HG03469 (cell line): ENCODE results near the gene ST3GAL3.

Experiments used
- ATAC-seq: cut with Tn5 transposase; IDR thresholded peaks from one replicate; pipeline ENCODE4 v1.9.1; 2021; ENCODE audit warnings: mild to moderate bottlenecking, moderate library complexity, moderate number of reproducible peaks; ENCODE audit not compliant: unreplicated experiment

The ST3GAL3 gene

DNA sequence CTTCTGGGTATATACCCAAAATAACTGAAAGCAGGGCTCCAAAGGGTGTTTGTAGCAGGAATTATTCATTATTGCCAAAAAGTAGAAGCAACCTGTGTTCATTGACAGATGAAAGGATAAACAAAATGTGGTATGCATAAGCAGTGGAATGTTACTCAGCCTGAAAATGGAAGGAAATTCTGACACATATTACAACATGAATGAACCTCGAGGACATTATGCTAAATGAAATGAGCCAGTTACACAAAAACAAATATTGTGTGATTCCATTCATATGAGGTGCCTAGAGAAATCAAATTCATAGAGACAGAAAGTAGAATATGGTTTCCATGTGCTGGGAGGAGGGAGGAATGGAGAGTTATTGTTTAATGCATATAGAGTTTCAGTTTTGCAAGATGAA lies 140.0 kb downstream of the ST3GAL3 start:
- no peak for ATAC-seq

DNA sequence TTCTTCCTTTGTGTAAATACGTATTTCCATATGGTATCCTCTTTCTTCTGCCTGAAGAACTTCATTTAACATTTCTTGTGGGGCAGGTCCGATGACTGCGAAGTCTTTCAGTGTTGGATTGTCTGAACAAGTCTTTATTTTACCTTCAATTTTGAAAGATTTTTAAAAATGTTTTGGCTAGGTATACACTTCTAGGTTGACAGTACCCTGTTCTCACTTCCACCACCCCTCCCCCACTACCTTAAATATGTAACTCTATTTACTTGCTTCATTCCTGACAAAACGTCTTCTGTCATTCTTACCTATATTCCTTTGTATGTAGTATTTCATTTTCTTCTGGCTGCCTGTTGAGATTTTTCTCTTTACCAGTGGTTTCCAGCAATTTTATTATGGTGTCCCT lies 140.5 kb downstream of the ST3GAL3 start:
- ATAC-seq, result no peak

DNA sequence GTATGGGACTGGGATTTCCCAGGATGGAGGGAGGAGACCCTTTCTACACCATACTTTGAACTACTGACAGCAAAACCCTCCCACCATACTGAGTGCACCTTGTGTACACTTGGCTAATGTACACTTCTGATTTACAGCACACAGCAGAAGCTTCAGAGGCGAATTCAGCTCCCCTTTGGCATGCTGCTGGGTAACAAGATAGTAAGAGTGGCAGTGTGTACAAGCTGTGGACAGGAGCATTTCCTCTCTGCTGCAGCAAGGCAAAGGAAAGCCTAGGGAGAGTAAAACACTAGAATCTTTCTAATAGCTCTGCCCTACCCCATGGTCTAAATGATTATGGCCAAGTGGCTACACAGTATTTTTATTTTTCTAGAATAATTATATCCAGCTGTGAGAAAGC lies 142.3 kb downstream of the ST3GAL3 start:
- no peak for ATAC-seq

DNA sequence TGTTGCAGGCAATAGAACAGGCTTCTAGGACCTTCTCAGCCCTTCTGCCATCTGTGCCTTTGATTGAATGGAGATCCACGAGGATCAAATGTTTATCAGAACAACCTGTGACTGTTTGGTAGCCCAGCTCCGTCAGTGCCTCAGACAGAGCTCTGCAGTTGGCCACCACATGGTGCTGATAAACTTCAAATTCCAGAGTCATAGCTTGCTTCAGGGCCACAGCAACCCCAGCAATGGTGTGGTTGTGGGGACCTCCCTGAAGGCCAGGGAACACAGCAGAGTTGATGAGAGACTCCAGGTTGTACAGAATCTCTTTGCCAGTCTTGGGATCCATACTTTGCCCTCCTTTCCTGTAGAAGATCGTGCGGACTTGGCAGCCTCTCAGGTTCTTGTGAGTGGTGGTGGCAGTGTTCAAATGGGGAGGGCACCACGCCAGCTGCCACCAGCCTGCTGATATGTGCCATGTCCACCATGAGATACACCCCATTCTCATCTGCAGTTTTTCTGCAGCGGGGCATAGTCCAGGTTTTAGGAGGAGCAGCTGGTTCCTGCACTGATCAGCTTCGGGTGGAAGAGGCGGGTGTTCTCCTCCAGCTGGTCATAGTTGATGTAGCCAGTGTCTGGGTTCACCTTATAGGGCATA lies 143.4 kb downstream of the ST3GAL3 start:
- ATAC-seq, result no peak

DNA sequence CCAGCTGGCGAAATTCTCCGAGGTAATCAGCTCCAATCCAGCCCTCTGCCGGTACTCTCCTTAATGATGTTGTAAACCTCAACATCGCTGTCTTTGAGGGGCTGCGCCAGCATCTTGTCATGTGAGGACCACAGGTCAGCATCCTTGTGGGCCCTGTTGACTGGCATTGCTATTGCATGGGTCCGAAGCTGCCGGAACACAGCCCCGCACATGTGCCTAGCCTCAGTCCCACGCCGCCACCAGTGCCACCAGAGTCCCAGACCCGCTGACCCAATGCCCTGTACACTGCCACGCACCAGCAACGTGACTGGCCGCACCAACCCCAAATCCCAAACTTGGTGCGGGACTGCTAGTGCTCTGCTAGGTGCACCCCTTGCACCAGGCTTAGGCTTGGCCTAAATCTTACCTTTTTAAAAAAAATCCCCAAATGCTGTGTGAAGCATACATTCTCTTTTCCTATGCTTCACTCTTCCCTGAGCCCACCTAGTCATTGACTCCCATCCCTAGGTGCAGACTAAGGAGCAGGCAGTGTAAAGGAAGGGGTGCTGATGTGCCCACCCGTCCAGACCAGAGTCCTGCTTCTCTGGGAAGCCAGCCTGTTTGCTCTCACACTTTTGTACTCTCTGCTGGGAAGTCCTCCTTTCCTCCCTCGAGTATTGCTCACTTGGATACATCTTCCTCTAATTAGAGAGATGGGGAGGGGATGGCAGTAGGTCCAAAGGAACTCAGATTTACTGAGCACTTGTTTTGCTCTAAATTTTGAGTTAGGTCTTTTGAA lies 144.4 kb downstream of the ST3GAL3 start:
- no peak for ATAC-seq

DNA sequence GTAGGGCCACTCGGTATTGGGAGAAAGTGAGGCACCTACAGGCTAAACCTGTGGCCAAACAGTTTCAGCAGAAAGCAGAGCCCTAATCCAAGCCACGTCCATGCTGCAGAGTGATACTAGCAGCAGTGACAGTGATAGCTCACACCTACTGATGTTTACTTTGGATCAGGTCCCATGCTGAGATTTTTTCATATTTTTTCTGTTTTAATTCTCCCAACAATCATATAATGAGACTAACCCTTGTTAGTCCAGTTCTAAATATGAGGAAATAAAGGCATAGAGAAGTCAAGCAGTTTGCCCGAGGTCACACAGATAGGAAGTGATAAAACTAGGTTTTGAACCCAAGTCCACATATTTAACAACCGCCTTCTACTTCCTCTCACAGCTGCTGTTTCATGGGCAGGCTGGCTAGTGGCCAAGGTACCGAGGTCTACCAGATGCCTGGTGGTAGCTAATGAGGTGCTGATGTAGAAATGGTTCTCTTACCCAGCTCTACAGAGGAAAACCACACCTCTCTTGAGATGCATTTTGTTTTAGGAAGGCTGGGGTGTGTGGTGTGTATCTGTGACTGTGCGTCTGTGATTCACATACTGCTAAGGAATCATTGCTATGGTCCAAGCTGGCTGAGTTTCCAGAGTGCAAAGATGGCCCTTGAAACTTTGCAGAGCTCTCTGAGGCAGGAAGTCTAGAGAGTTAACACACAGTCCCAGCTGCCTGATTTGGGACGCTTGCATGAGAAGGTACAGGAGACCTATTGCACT lies 146.0 kb downstream of the ST3GAL3 start:
- ATAC-seq, result no peak

DNA sequence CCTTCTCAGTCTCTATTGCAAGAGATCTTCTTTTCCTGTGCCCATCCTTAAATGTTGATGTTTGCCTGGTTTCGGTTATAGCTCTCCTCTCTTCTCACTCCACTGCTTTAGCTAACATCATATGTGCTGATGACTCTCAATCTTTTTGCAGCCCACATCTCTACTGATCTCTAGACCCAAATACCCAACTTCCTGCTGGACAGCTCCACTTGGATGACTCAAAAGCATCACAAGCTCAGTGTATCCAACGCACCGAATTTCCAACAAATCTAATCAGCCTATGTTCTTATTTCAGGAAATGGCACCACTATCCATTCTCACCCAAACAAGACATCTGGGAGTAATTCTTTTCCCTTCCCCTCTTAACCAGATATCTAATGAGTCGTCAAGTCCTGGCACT lies 147.1 kb downstream of the ST3GAL3 start:
- no peak for ATAC-seq

DNA sequence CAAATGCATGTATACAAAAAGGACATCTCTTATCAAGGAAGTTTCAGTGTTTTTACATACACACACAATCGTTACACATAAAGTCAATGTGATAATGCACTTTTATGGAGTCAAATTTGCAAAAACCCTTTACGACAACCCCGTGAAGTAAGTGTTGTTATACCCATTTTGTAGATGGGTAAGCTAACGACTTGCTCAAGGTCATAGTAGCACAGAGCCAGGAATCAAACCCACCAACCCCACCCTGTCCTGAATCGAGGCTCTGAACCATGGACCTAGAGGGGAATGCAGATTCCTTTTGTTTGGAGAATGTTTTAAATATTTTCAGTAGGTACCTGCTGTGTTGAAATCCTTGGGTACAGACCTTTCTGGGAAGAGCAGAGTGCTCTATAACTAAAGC lies 148.9 kb downstream of the ST3GAL3 start:
- no peak for ATAC-seq

DNA sequence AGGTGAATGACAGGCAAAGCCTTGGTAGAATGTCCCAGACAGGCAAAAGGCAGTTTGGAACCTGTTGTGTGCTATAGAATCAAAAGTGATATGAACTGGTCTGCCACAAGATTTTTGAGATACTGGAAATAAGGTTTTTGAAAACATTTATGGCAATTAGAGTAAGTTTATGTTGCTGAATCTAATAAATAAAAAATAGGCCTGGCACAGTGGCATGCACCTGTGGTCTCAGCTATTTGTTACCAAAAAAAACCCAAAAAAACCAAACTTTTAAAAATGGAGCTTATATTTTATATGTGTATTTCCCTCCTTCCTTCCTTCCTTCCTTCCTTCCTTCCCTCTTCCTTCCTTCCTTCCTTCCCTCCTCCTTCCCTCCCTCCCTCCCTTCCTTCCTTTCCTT lies 149.8 kb downstream of the ST3GAL3 start:
- ATAC-seq, result no peak

DNA sequence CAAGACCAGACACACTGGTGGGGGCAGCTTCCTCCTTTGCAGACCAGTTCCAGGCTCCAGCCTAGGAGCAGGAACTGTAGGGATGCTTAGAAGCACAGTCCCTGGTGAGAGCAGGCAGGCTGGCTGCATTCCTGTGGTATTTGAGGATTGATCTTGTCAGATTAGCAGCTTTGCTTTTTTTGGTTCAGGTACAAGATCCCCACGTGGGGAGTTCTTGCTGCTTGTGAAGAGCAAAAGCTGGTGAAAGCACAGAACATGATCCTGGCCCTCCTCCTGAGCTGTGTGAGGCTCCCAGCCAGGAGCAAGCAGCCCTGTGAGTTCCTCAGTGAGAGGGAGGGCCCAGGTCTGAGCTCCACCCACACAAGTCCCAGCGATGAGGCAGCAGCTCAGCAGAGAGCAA lies 151.0 kb downstream of the ST3GAL3 start:
- ATAC-seq, result no peak

DNA sequence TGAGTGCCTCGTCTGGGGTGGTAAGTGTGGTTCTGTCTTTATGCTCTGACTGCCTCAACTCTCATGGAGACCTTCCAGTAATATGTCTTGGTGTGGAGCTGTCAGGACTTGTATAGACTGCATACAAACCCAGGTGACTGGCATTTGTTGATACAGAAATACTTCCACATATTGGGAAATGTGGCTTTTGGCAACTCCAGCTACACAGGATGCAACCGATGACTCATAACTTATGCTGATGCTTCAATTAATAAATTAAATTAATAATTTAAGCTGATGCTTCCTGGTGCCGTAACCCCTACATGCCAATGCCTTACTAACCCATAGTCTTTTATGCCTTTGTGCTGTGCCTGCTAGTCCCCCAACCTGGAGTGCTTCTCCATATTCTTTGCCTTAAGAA lies 154.0 kb downstream of the ST3GAL3 start:
- no peak for ATAC-seq

DNA sequence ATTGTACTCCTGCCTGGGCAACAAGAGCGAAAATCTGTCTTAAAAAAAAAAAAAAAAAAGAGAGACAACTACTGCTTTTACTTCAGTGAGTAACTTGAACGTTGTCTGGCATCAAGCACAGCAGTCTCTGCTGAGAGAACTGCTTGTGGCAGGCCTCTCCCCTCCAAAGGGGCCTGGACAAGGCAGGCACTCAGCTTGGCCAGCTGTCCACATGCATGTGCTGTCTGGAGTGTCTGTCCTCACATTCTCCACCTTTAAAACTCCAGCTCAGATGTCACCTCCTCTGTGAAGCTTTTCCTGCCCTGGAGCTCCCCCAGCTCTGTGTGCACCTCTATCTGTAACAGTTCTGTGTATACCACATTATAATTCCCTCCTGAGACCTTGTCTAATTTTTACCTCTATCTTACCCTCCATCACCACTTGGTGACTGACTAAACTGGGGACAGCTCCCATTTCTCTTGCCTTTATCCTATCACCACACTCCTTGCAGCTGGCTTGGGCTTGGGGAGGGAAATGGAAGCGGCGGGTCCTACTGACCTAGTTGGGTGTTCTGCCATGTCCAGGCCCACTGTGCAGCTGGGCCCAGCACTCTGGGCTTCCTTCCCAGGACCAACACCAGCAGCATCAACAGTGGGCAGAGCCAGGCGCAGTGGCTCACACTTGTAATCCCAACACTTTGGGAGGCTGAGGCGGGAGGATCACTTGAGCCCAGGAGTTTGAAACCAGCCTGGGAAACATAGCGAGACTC lies 154.8 kb downstream of the ST3GAL3 start:
- no peak for ATAC-seq

DNA sequence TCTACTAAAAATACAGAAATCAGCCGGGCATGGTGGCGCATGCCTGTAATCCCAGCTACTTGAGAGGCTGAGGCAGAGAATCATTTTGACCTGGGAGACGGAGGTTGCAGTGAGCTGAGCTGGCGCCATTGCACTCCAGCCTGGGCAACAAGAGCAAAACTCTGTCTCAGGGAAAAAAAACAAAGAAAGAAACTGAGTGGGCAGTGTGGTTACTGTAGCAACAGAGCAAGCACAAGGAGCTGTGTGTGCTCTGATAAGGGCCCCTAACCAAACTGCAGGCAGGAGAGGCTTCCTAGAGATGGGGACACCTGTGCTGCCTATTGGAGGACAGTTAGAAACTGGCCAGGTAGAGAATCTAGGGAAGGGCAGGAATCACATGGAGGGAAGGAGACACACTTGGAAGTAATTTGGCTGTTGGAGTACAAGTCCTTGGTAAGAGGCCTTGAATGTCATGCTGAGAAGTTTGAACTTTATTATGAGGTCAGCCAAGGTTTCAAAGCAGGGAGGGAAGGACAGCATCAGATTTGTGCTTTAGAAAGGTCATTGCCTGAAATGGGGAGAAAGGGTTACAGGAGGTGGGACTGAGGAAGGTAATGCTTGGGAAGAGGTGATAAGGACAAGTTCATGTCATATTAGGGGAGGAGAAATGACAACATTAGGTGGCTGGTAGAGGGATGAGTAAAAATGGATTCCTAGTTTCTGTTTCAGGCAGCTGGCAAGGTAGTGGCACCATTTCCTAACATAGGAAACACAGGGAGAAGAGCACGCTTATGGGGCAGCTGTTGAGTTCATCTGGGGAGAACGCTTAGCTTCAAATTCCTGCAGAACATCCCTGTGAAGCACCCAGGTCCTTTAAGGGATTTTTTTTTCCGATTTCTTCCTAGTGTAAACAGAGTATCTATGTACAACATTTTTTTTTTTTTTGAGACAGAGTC lies 157.0 kb downstream of the ST3GAL3 start:
- ATAC-seq, result no peak

DNA sequence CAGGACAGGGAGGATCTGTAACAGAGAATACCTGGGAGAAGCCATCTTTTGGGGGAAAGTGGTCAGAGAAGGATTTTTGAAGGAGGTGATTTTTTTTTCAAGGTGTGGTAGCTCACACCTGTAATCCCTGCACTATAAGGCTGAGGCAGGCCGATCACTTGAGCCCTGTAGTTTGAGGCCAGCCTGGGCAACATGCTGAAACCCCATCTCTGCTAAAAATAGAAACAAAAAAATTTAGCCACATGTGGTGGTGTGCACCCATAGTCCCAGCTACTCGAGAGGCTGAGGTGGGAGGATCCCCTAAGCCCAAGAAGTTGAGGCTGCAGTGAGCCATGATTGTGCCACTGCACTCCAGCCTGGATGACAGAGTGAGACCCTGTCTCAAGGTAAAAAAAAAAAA lies 158.9 kb downstream of the ST3GAL3 start:
- no peak for ATAC-seq

DNA sequence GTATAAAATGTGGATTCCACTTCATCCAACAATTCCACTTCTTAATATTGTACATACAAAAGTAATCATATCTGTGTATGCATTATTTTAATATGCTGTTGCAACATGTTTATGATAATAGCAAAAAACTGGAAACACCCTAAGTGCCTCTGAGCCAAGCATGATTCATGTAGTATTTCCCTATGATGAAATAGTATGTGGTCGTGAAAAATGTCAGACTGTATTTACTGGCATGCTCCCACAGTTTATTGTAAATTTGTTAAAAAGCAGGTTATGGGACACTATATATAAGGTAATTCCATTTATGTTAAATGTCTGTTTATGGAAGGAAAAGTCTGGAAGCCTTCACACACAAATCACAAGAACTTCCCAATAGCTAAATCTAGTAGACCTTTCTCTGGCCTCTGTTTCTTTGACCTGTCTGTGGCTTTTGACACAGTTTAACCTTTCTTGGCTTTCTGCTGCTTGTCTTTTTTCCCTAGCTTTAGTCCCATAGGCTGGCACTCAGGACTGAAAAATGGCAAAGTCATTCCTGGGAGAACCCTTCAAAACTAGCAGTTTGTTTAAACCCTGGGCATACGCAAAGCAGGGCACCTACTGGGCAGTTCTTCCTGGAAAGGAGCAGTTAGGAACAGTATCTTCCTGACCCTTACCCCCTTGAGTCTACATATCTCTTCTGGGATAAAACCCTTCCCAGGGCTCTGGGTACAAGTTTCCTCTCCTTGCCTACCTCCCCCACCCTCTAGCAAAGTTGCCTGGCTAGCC lies 160.8 kb downstream of the ST3GAL3 start:
- ATAC-seq, result no peak

DNA sequence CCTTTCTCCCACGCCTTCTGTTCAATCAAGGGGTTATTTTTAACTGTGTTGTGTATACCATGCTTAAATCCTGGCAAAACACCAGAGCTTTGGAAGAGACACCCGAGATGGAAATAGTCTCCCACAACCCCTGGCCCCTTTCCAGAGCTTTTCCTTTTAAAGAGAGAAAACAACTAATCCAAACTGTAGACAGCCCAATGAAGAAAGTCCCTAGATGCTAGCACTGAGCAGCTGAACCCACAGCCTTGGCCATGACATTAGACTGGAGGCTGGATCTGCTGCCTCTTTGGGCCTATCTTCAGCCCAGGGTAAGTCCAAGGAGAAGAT lies 161.4 kb downstream of the ST3GAL3 start:
- ATAC-seq, result no peak

DNA sequence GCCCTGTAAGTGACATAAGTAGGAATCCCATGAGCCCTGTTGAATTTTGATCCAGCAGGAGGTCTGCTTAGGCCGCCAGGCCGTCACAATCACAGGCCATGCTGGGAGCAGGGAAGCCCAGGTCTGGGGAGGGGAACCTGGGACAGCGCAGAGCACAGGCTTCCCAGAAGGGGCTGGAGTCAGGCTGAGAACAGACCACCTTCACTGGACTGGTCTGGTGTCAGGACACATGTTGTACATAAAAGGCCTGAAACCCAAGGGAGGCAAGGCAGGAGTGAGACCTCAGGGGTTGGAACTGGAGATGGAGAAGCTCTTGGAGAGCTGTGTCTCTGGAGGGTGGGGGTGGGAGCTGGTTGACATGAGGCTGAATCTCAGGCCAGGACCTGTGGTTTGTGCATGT lies 163.0 kb downstream of the ST3GAL3 start:
- no peak for ATAC-seq

DNA sequence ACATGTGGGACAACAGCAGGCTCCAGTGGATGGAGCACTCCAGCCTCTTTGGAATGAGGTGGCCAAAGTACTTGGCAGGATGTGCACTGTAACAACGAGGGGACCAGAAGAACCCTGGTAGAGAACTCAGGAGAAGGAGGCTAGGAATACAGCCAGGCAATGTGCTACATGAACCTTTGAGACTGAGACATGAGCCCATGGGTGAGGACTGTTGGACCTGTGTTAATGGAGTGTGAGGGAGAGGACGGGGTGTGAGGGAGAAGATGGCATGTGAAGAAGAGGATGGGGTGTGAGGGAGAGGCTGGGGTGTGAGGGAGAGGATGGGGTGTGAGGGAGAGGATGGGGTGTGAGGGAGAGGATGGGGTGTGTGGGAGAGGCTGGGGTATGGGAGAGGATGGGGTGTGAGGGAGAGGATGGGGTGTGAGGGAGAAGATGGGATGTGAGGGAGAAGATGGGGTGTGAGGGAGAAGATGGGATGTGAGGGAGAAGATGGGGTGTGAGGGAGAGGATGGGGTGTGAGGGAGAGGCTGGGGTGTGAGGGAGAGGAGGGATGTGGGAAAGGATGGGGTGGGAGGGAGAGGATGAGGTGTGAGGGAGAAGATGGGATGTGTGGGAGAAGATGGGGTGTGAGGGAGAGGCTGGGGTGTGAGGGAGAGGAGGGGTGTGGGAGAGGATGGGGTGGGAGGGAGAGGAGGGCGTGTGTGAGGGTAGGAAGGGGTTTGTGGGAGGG lies 164.0 kb downstream of the ST3GAL3 start:
- no peak for ATAC-seq

DNA sequence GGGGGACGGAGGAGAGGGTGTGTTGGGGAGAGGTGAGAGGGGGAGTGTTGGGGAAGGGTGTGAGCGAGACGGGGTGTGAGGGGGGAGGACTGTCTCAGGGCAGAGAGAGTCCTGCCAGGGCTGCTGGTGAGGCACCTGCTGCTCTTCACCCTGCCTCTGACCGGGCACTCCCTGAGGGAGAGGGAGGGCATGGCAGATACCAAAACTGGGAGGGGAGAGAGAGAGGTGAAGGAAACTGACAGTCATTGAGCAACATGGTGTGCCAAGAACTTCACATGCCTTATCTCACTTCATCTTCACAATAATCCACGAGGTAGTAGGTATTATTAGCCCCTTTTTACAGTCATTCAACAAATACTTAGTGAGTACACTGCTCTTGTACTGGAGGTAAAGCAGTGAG lies 164.9 kb downstream of the ST3GAL3 start:
- ATAC-seq, result no peak
